M059J (cell line): Measurements from ENCODE around the gene GCNT1. TPM values are rescaled to one million over a fixed set of nuclear protein-coding genes. Genes with fewer than 3 reads are reported as not detected.
"Not testable (repeated sequence)": the region's sequence is repeated elsewhere in the genome, so short reads cannot be mapped to it uniquely, and the experiment has no call there.

Source experiments
- DNase-seq: peaks from one replicate; pipeline ENCODE4 v3.0.0-alpha.2; 2012; ENCODE audit warnings: low read depth
- total RNA-seq: library from RNA; depleted of rRNA; stranded (reverse); fragments of >200 nt; shearing (Covaris generic); gene quantifications from 2 replicates; pipeline ENCODE4 v1.2.3, GENCODE V29; 2014; rRNA removed

GCNT1 gene
- 82.2 and 86.3 TPM in 2 replicates for total RNA-seq

- DNase-seq, result peak; percentile 93
Measured at GRCh38 chr9:76458903-76459693, at the start of gene GCNT1. GCNT1 (plus strand) TSS chr9:76459182; CDS start chr9:76502382, 43,200 bp downstream.

- DNase-seq, result no peak
Measured at GRCh38 chr9:76412638-76413037, 46.3 kb upstream of the GCNT1 start.

- no peak for DNase-seq
Measured at GRCh38 chr9:76413658-76414057, 45.3 kb upstream of the GCNT1 start.

GRCh38 chr9:76414661-76415060, 44.3 kb upstream of the GCNT1 start:
- peak; percentile 98 for DNase-seq

- peak; percentile 87 for DNase-seq
Measured at GRCh38 chr9:76415154-76415553, 43.8 kb upstream of the GCNT1 start.

GRCh38 chr9:76415731-76416130, 43.3 kb upstream of the GCNT1 start:
- peak; percentile 83 for DNase-seq

GRCh38 chr9:76417394-76417793, 41.6 kb upstream of the GCNT1 start:
- no peak for DNase-seq

- no peak for DNase-seq
Measured at GRCh38 chr9:76419782-76420380, 39.1 kb upstream of the GCNT1 start.

GRCh38 chr9:76423216-76424177, 35.5 kb upstream of the GCNT1 start:
- DNase-seq, result peak; percentile 51

GRCh38 chr9:76424491-76424890, 34.5 kb upstream of the GCNT1 start:
- no peak for DNase-seq

GRCh38 chr9:76425677-76426453, 33.1 kb upstream of the GCNT1 start:
- no peak for DNase-seq

GRCh38 chr9:76426807-76427419, 32.1 kb upstream of the GCNT1 start:
- DNase-seq, result no peak

- no peak for DNase-seq
Measured at GRCh38 chr9:76431601-76432000, 27.4 kb upstream of the GCNT1 start.

GRCh38 chr9:76433406-76433805, 25.6 kb upstream of the GCNT1 start:
- DNase-seq, result peak; percentile 39

- peak; percentile 75 for DNase-seq
Measured at GRCh38 chr9:76433836-76434235, 25.1 kb upstream of the GCNT1 start.

- not testable (repeated sequence) for DNase-seq
Measured at GRCh38 chr9:76434897-76435296, 24.1 kb upstream of the GCNT1 start.

GRCh38 chr9:76437017-76437699, 21.8 kb upstream of the GCNT1 start:
- not testable (repeated sequence) for DNase-seq

- DNase-seq, result no peak
Measured at GRCh38 chr9:76438841-76439588, 20.0 kb upstream of the GCNT1 start.

- peak; percentile 99 for DNase-seq
Measured at GRCh38 chr9:76441551-76442322, 17.2 kb upstream of the GCNT1 start.
